ENCODE results near the gene TMCC1. TPM values are rescaled to one million over a fixed set of nuclear protein-coding genes. Genes with fewer than 3 reads are reported as not detected.

TMCC1 gene
- total RNA-seq, 1 donor: 11.2 TPM

DNA sequence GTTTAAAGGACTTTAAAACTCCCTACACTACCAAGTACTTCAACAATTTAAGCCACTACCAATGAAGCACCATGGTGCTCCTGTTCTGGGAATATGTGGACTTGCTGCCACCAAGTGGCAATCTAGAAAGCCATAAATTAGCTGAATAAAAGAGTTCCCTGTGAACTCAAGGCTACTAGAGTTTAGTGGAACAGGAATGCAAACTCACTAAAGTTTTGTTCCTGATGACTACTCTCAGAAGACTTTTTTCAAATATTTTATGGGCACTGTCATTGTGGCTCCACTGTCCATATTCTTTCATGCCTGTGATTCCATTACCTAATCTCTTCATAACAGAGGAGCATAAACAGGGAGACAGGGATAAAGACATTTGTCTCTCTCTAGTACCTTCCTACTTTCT lies 63.9 kb downstream of the TMCC1 start:
- TF ChIP-seq, protein P1, sequence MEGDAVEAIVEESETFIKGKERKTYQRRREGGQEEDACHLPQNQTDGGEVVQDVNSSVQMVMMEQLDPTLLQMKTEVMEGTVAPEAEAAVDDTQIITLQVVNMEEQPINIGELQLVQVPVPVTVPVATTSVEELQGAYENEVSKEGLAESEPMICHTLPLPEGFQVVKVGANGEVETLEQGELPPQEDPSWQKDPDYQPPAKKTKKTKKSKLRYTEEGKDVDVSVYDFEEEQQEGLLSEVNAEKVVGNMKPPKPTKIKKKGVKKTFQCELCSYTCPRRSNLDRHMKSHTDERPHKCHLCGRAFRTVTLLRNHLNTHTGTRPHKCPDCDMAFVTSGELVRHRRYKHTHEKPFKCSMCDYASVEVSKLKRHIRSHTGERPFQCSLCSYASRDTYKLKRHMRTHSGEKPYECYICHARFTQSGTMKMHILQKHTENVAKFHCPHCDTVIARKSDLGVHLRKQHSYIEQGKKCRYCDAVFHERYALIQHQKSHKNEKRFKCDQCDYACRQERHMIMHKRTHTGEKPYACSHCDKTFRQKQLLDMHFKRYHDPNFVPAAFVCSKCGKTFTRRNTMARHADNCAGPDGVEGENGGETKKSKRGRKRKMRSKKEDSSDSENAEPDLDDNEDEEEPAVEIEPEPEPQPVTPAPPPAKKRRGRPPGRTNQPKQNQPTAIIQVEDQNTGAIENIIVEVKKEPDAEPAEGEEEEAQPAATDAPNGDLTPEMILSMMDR (IDR thresholded peaks at IDR 0.05; ENCODE audit: insufficient read depth, low read depth, low read length): peak; percentile 65
- H3K4me3 ChIP-seq (ENCODE audit: low read depth, low read length): no peak overlapping the region
- peak; percentile 88 for DNase-seq (ENCODE audit: low read depth)

DNA sequence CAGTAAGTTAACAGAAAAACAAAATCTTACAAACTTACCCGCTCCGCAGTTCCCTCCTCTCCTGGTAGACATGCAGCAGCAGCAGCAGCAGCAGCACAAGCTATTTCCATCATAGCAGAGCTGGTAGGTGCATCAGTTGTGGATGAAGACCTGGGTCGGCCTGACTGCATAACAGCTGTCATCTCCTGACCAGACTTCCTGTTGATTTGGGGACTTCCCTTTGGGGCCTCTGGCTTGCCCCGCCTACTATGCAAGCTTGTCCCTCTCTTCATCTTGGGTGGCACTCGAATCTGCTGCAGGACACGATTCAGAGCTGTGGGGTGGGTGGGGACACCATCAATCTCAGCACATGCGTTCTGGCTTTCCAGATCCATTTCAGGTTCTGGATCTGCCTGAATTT lies 65.7 kb downstream of the TMCC1 start:
- no peak for DNase-seq (ENCODE audit: low read depth)

DNA sequence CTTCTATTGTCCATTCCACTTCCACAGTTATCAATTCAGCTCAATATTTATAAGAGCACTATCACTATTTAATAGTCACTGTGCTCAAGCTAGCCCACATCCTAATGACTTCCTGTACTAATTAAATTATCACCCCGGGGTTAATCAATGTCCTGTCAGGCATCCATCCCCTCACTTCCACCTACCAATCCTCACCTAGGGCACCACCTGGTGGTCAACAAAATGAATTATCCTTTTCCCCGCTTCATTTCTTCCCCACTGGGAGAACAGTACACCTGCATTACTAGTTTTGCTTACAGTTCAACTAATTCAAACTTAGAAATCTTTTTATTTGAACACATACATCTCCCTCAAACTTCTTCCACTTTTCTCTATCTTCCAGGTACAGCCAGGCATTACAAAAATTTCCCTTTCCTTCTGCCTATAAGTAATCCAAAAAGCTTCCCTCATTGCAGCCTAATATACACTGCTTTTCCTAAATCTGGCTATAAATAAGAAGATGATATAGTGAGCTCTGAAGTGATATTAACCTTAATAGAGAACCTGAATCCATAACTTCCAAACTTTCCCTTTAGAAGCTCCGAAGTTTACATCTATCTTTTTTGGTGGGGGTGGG lies 68.5 kb downstream of the TMCC1 start:
- TF ChIP-seq, protein P1 (IDR thresholded peaks at IDR 0.05; ENCODE audit: insufficient read depth, low read depth, low read length): peak; percentile 64
- peak; percentile 59 for DNase-seq (ENCODE audit: low read depth)
- H3K4me3 ChIP-seq (ENCODE audit: low read depth, low read length): no peak overlapping the region

More for the DNA sequence above, 65.7 kb downstream of the TMCC1 start:
- no peak overlapping the region for H3K4me3 ChIP-seq (ENCODE audit: low read depth, low read length)
- TF ChIP-seq, protein P1 (IDR thresholded peaks at IDR 0.05; ENCODE audit: insufficient read depth, low read depth, low read length): no peak

DNA sequence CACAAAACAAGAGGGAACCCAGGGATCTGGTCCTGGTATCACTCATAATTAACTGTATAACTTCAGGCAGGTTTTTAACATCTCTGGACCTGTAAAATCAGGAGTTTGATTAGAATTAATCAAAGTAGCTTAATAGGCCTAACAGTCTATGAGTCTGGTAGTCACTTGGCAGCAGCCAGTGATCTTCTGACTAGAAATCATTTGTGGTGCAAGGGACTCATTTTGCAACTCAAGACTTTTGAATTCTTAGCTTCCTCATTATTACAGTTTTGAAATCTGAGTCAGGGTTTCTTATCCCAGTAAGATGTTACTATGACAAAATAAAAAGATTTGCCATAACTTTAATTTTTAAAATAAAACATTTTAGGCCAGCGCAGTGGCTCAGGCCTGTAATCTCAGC lies 70.8 kb downstream of the TMCC1 start:
- no peak overlapping the region for H3K4me3 ChIP-seq (ENCODE audit: low read depth, low read length)
- peak; percentile 21 for DNase-seq (ENCODE audit: low read depth)

DNA sequence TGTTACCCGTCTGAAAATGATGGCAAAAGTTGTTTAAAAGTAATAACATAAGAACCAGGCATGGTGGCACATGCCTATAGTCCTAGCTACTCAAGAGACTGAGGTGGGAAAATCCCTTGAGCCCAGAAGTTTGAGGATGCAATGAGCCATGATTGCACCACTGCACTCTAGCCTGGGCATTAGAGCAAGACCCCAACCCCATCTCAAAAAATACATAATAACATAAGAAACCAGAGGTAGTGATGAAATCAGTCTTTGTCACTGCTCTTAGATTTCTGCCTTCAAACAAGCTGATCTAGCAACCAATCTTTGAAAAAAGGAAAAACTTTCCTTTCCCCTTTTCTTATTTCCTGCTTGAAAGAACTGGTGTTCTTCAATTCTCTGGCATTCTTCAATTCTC lies 71.3 kb downstream of the TMCC1 start:
- no peak overlapping the region for H3K4me3 ChIP-seq (ENCODE audit: low read depth, low read length)
- TF ChIP-seq, protein P1 (IDR thresholded peaks at IDR 0.05; ENCODE audit: insufficient read depth, low read depth, low read length): no peak
- no peak for DNase-seq (ENCODE audit: low read depth)

More for the DNA sequence above, 70.8 kb downstream of the TMCC1 start:
- TF ChIP-seq, protein P1 (IDR thresholded peaks at IDR 0.05; ENCODE audit: insufficient read depth, low read depth, low read length): no peak

DNA sequence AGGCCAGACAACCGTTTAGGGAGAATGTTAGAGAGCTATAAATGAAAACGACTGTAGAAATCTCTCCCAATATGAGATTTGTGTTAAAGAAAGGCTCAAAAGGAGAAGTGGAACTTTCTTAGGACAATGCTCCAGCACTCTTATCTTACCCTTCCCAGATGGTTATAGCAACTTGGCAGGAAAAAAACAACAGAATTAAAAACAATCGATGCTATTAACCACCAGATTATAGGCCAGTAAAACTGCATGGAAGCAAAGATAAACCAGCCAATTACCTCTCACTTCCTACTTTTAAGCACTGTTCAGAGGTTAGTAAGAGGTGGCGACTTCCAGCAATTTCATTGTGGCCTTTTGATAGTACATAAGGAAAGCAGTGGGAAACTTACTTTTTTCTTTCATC lies 72.9 kb downstream of the TMCC1 start:
- TF ChIP-seq, protein P1 (IDR thresholded peaks at IDR 0.05; ENCODE audit: insufficient read depth, low read depth, low read length): no peak
- no peak overlapping the region for H3K4me3 ChIP-seq (ENCODE audit: low read depth, low read length)
- no peak for DNase-seq (ENCODE audit: low read depth)

DNA sequence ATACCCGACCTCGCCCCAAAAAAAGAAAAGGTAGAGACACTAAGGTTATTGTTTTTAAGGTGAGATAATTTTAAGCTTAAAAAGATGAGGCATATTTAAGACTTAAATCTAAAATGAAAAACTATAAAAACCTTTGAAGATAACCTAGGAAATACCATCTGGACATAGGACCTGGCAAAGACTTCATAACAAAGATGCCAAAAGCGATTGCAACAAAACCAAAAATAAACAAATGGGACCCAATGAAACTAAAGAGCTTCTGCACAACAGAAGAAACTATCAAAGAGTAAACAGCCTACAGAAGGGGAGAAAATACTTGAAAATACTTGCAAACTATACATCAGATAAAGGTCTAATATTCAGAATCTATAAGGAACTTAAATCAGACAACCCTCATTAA lies 80.9 kb downstream of the TMCC1 start:
- TF ChIP-seq, protein P1 (IDR thresholded peaks at IDR 0.05; ENCODE audit: insufficient read depth, low read depth, low read length): no peak
- DNase-seq (ENCODE audit: low read depth): peak; percentile 13
- H3K4me3 ChIP-seq (ENCODE audit: low read depth, low read length): no peak overlapping the region
